T-cell (primary cell): Measurements from ENCODE around the gene ENTHD1. TPM values are rescaled to one million over a fixed set of nuclear protein-coding genes. Genes with fewer than 3 reads are reported as not detected.

Experiments used
- ATAC-seq, 4 experiments: fragments of 200-7000 bp in 3 of 4; fragments of 150-1000 bp in 1 of 4; cut with Tn5 transposase; replicated peaks in 1 of 4; 1 replicate in 3 of 4; 2 replicates in 1 of 4; pipeline ENCODE4 v1.10.0; 2021; ENCODE audit warnings: moderate library complexity in 3 of 4, mild to moderate bottlenecking in 2 of 4, moderate number of reproducible peaks in 1 of 4
- CTCF ChIA-PET, 2 donors: fragments of 300-600 bp; sonication (Branson Sonifier 250); formaldehyde crosslinking; loops; one replicate each; lab custom pipeline; 2022; ENCODE audit warnings: antibody characterized with exemption in 2 of 2; lab: Charles Lee
- POLR2A ChIA-PET, 2 donors: fragments of 300-600 bp; sonication (Branson Sonifier 250); formaldehyde crosslinking; loops; one replicate each; lab custom pipeline; 2022; ENCODE audit warnings: antibody characterized with exemption in 2 of 2; lab: Charles Lee
- DNase-seq, 35 experiments: peaks; one replicate each; pipeline versions ENCODE4 v3.0.0 to v3.0.0-alpha.2; 2013 to 2023
- H3K27ac ChIP-seq: one replicate; pipeline ENCODE4 v1.5.1; 2013; ENCODE audit warnings: low read length
- H3K27me3 ChIP-seq, 2 experiments: replicated peaks in 1 of 2; 1 replicate in 1 of 2; 2 replicates in 1 of 2; pipeline versions ENCODE4 v1.6.1 to v1.7.0; 2013; ENCODE audit warnings: low read length in 1 of 2, mixed read lengths in 1 of 2; ENCODE audit not compliant: control insufficient read depth in 2 of 2, insufficient read depth in 2 of 2; ENCODE audit errors: extremely low read depth in 1 of 2
- H3K36me3 ChIP-seq, 2 donors: 1 replicate in 1 of 2; 2 replicates in 1 of 2; pipeline versions ENCODE4 v1.6.1 to v1.7.0; 2013; ENCODE audit warnings: low read length in 1 of 2; ENCODE audit not compliant: control insufficient read depth in 2 of 2, insufficient read depth in 1 of 2; ENCODE audit errors: extremely low read depth in 1 of 2
- H3K4me1 ChIP-seq, 2 experiments: 1 replicate in 1 of 2; 2 replicates in 1 of 2; pipeline versions ENCODE4 v1.6.1 to v1.7.0; 2013; ENCODE audit warnings: low read length in 2 of 2, mixed read lengths in 1 of 2; ENCODE audit not compliant: insufficient read depth in 2 of 2, control insufficient read depth in 1 of 2; ENCODE audit errors: extremely low read depth in 1 of 2
- H3K4me3 ChIP-seq, 2 donors: 1 replicate in 1 of 2; 2 replicates in 1 of 2; pipeline versions ENCODE4 v1.5.1 to v1.7.0; 2013; ENCODE audit warnings: mild to moderate bottlenecking in 2 of 2, low read length in 1 of 2, moderate library complexity in 1 of 2; ENCODE audit not compliant: control insufficient read depth in 1 of 2; ENCODE audit errors: extremely low read depth in 1 of 2
- H3K9me3 ChIP-seq: 2 replicates; pipeline ENCODE4 v1.7.0; 2013
- H3K27ac Mint-ChIP-seq, 2 donors: one replicate each; pipeline ENCODE4 v1.8.0; 2020 to 2021; ENCODE audit warnings: mild to moderate bottlenecking in 2 of 2, mixed read lengths in 2 of 2
- H3K27me3 Mint-ChIP-seq, 2 donors: one replicate each; pipeline ENCODE4 v1.8.0; 2021 to 2022; ENCODE audit warnings: mixed read lengths in 2 of 2
- H3K36me3 Mint-ChIP-seq: one replicate; pipeline ENCODE4 v1.8.0; 2021; ENCODE audit warnings: mixed read lengths
- H3K4me1 Mint-ChIP-seq, 3 donors: one replicate each; pipeline ENCODE4 v1.8.0; 2020 to 2022; ENCODE audit warnings: mixed read lengths in 3 of 3, mild to moderate bottlenecking in 1 of 3
- H3K4me3 Mint-ChIP-seq, 3 donors: one replicate each; pipeline ENCODE4 v1.8.0; 2020 to 2022; ENCODE audit warnings: mild to moderate bottlenecking in 3 of 3, mixed read lengths in 3 of 3, moderate library complexity in 3 of 3
- H3K9me3 Mint-ChIP-seq, 3 donors: one replicate each; pipeline ENCODE4 v1.8.0; 2020 to 2022; ENCODE audit warnings: mixed read lengths in 3 of 3
- WGBS: methylation state at CpG from one replicate; pipeline ENCODE4 v1.1.5; 2013; ENCODE audit warnings: missing lambda C conversion rate; ENCODE audit not compliant: insufficient coverage; 5-methylcytosine and 5-hydroxymethylcytosine counted together
- total RNA-seq, 35 experiments: library from RNA in 6 of 35; stranded (reverse) in 6 of 35; fragments of 120-200 nt in 1 of 35; gene quantifications; one replicate each; pipeline versions ENCODE4 v1.2.1 to v1.2.4 and lab custom pipeline; 2013 to 2026

ENTHD1 gene
- total RNA-seq, 5 donors from 2014 or later (not counting 1 experiment from before 2014, with no cell fraction given), result 0.13 to 0.36 (median 0.20) TPM

- H3K27me3 Mint-ChIP-seq, result no peaks in the 10 kb centered on the region
- no peaks in the 10 kb centered on the region for H3K36me3 ChIP-seq
- H3K9me3 Mint-ChIP-seq, result no peaks in the 10 kb centered on the region
- CTCF ChIA-PET, result interaction anchor here in 1 of 2 donors (0.7 kb wide), 1 partner anchor 171 kb away, joined by 3 read pairs; no protein-coding TSS in a partner anchor
- 74% methylated on average over 7 of the region's 8 CpGs for WGBS
- no peak overlapping the region for H3K27ac ChIP-seq
- H3K4me3 ChIP-seq, result no peak overlapping the region
- POLR2A ChIA-PET, result no interaction called here
- no peaks in the 10 kb centered on the region for H3K4me1 Mint-ChIP-seq
- DNase-seq, result no peak
- no peak overlapping the region for H3K4me3 Mint-ChIP-seq
- H3K36me3 Mint-ChIP-seq, result no peaks in the 10 kb centered on the region
- H3K27me3 ChIP-seq, result peaks cover 0 to 34% of the 10 kb centered on the region in 2 experiments
- H3K4me1 ChIP-seq, result no peaks in the 10 kb centered on the region
- ATAC-seq, result no peak
- H3K27ac Mint-ChIP-seq, result no peak overlapping the region
- H3K9me3 ChIP-seq, result no peaks in the 10 kb centered on the region
These were observed 190.5 kb downstream of the ENTHD1 start for GRCh38 chr22:39703091-39703490.

- POLR2A ChIA-PET, result interaction anchor here in 1 of 2 donors (0.6 kb wide), 1 partner anchor 66 kb away, joined by 4 read pairs; no protein-coding TSS in a partner anchor
- no peak for DNase-seq
- Mint-ChIP-seq H3K27ac (no peak overlapping the region), H3K36me3 (no peaks in the 10 kb centered on the region), H3K9me3 (no peaks in the 10 kb centered on the region), H3K4me3 (no peak overlapping the region), H3K27me3 (peaks cover 0 to 2% of the 10 kb centered on the region in 2 donors), H3K4me1 (no peaks in the 10 kb centered on the region)
- no peaks in the 10 kb centered on the region for H3K9me3 ChIP-seq
- no peak overlapping the region for H3K4me3 ChIP-seq
- no peaks in the 10 kb centered on the region for H3K36me3 ChIP-seq
- no peaks in the 10 kb centered on the region for H3K4me1 ChIP-seq
- 86% methylated on average over 1 of the region's 7 CpGs for whole genome bisulfite sequencing
- no peak overlapping the region for H3K27ac ChIP-seq
- no peak for ATAC-seq
- H3K27me3 ChIP-seq, result peaks cover 0 to 39% of the 10 kb centered on the region in 2 experiments
- CTCF ChIA-PET, result no interaction called here
These were observed 193.0 kb downstream of the ENTHD1 start for GRCh38 chr22:39700565-39700964.

- Histone ChIP-seq H3K4me1 (no peaks in the 10 kb centered on the region), H3K36me3 (no peaks in the 10 kb centered on the region), H3K9me3 (no peaks in the 10 kb centered on the region), H3K27ac (no peak overlapping the region), H3K27me3 (peaks cover 0 to 41% of the 10 kb centered on the region in 2 experiments), H3K4me3 (no peak overlapping the region)
- Mint-ChIP-seq H3K36me3 (no peaks in the 10 kb centered on the region), H3K4me3 (no peak overlapping the region), H3K4me1 (no peaks in the 10 kb centered on the region), H3K9me3 (no peaks in the 10 kb centered on the region), H3K27ac (no peak overlapping the region), H3K27me3 (peaks cover under 1 to 2% of the 10 kb centered on the region in 2 donors)
- ATAC-seq (no peak), DNase-seq (no peak)
- 89% methylated on average over 19 of the region's 19 CpGs for WGBS
- CTCF ChIA-PET, result no interaction called here
- POLR2A ChIA-PET, result no interaction called here
These were observed 193.8 kb downstream of the ENTHD1 start for GRCh38 chr22:39699631-39700360.

GRCh38 chr22:39697790-39698430 is 195.7 kb downstream of the ENTHD1 start:
- Histone ChIP-seq H3K27ac (no peak overlapping the region), H3K27me3 (peaks cover 0 to 50% of the 10 kb centered on the region in 2 experiments), H3K9me3 (no peaks in the 10 kb centered on the region), H3K36me3 (no peaks in the 10 kb centered on the region), H3K4me3 (no peak overlapping the region), H3K4me1 (no peaks in the 10 kb centered on the region)
- Mint-ChIP-seq H3K4me3 (no peak overlapping the region), H3K27me3 (peaks cover 6 to 7% of the 10 kb centered on the region in 2 donors), H3K27ac (no peak overlapping the region), H3K9me3 (no peaks in the 10 kb centered on the region), H3K4me1 (no peaks in the 10 kb centered on the region), H3K36me3 (no peaks in the 10 kb centered on the region)
- ATAC-seq, result no peak
- WGBS, result 89% methylated on average over 6 of the region's 14 CpGs
- ChIA-PET POLR2A (no interaction called here), CTCF (no interaction called here)
- DNase-seq, result no peak

- Histone ChIP-seq H3K36me3 (no peaks in the 10 kb centered on the region), H3K9me3 (no peaks in the 10 kb centered on the region), H3K27me3 (peaks cover 0 to 62% of the 10 kb centered on the region in 2 experiments), H3K4me3 (no peak overlapping the region), H3K4me1 (peaks cover 0 to 8% of the 10 kb centered on the region in 2 experiments), H3K27ac (no peak overlapping the region)
- DNase-seq (no peak), ATAC-seq (no peak)
- Mint-ChIP-seq H3K4me3 (no peak overlapping the region), H3K36me3 (no peaks in the 10 kb centered on the region), H3K4me1 (peaks cover 8 to 9% (median 8%) of the 10 kb centered on the region in 3 donors), H3K27ac (no peak overlapping the region), H3K9me3 (no peaks in the 10 kb centered on the region), H3K27me3 (peaks cover 11 to 24% of the 10 kb centered on the region in 2 donors)
- POLR2A ChIA-PET, result no interaction called here
- 64% methylated on average over 12 of the region's 14 CpGs for WGBS
- CTCF ChIA-PET, result no interaction called here
These were observed 199.5 kb downstream of the ENTHD1 start for GRCh38 chr22:39693943-39694500.
